ENCODE measurements around the gene REV1. TPM values are rescaled to one million over a fixed set of nuclear protein-coding genes. Genes with fewer than 3 reads are reported as not detected.

REV1 gene
- total and polyA plus RNA-seq, 4 donors: 4.0 to 37.7 (median 16.2) TPM

DNA sequence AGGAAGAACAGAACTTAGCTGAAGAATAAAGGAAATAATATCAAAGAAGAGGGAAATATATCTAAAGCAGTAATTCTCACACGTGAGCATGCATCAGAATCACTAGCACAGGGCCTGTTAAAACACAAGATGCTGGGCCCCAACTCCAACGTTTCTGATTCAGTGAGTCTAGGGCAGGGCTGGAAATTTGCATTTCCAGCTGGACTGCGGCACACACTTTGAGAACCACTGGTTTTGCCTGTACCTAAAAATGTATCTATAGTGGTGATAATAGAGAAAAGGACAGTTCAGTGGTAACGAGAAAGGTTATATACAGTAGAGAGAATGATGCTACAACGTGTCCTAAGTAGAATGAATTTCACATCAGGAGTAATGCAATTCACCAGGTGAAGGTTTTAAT is 11.2 kb downstream of the REV1 start:
- Histone ChIP-seq H3K27me3 (ENCODE audit: control insufficient read depth in 4 of 4, insufficient read depth in 4 of 4, low read length in 3 of 4) (no peaks in the 10 kb centered on the region), H3K4me1 (ENCODE audit: control insufficient read depth in 4 of 4, insufficient read depth in 4 of 4, low read length in 3 of 4) (peaks cover 8 to 25% (median 15%) of the 10 kb centered on the region in 4 donors), H3K4me3 (ENCODE audit: low read depth in 1 of 3, low read length in 3 of 3) (no peak overlapping the region), H3K9ac (ENCODE audit: low read depth in 1 of 2, low read length in 2 of 2) (no peak overlapping the region), H3K27ac (ENCODE audit: low read depth in 1 of 2, low read length in 2 of 2) (no peak overlapping the region), H3K36me3 (ENCODE audit: control insufficient read depth in 4 of 4, insufficient read depth in 3 of 4, low read depth in 1 of 4, low read length in 3 of 4) (no peaks in the 10 kb centered on the region), H3K9me3 (ENCODE audit: control insufficient read depth in 4 of 4, low read length in 3 of 4) (no peaks in the 10 kb centered on the region)
- WGBS: 83% methylated on average over 5 of the region's 5 CpGs
- DNase-seq (ENCODE audit: low spot score): no peak
- TF ChIP-seq, protein P1, sequence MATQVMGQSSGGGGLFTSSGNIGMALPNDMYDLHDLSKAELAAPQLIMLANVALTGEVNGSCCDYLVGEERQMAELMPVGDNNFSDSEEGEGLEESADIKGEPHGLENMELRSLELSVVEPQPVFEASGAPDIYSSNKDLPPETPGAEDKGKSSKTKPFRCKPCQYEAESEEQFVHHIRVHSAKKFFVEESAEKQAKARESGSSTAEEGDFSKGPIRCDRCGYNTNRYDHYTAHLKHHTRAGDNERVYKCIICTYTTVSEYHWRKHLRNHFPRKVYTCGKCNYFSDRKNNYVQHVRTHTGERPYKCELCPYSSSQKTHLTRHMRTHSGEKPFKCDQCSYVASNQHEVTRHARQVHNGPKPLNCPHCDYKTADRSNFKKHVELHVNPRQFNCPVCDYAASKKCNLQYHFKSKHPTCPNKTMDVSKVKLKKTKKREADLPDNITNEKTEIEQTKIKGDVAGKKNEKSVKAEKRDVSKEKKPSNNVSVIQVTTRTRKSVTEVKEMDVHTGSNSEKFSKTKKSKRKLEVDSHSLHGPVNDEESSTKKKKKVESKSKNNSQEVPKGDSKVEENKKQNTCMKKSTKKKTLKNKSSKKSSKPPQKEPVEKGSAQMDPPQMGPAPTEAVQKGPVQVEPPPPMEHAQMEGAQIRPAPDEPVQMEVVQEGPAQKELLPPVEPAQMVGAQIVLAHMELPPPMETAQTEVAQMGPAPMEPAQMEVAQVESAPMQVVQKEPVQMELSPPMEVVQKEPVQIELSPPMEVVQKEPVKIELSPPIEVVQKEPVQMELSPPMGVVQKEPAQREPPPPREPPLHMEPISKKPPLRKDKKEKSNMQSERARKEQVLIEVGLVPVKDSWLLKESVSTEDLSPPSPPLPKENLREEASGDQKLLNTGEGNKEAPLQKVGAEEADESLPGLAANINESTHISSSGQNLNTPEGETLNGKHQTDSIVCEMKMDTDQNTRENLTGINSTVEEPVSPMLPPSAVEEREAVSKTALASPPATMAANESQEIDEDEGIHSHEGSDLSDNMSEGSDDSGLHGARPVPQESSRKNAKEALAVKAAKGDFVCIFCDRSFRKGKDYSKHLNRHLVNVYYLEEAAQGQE (IDR thresholded peaks at IDR 0.05): no peak
- TF ChIP-seq, protein P2, sequence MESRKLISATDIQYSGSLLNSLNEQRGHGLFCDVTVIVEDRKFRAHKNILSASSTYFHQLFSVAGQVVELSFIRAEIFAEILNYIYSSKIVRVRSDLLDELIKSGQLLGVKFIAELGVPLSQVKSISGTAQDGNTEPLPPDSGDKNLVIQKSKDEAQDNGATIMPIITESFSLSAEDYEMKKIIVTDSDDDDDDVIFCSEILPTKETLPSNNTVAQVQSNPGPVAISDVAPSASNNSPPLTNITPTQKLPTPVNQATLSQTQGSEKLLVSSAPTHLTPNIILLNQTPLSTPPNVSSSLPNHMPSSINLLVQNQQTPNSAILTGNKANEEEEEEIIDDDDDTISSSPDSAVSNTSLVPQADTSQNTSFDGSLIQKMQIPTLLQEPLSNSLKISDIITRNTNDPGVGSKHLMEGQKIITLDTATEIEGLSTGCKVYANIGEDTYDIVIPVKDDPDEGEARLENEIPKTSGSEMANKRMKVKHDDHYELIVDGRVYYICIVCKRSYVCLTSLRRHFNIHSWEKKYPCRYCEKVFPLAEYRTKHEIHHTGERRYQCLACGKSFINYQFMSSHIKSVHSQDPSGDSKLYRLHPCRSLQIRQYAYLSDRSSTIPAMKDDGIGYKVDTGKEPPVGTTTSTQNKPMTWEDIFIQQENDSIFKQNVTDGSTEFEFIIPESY (IDR thresholded peaks at IDR 0.05): no peak
- TF ChIP-seq FOXA1 (IDR thresholded peaks at IDR 0.05): no peak
- no peak for TF ChIP-seq GABPA (IDR thresholded peaks at IDR 0.05 in 1 of 2, conservative IDR thresholded peaks at IDR 0.05 in 1 of 2)
- no peak for TF ChIP-seq HNF4A (conservative IDR thresholded peaks at IDR 0.05)

DNA sequence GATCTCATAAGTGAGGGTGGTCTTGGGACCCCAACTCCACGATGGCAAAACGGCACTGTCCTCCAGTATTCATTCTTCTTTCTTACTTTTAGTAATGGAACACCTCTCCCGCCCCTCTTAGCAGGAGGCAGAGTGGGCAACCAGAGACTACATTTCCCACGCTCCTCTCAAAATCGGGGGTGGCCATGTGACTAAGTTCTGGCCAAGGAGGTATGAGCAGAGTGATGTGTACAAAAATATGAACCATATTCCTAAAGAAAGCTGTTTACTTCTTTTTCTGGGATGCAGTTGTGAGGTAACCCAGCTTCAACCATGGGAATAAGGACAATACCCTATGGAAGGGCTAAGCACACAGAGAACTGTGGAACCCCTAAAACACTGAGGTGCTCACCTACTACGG is 12.8 kb downstream of the REV1 start:
- no peaks in the 10 kb centered on the region for H3K9me3 ChIP-seq (ENCODE audit: control insufficient read depth in 4 of 4, low read length in 3 of 4)
- DNase-seq (ENCODE audit: low spot score): no peak
- H3K9ac ChIP-seq (ENCODE audit: low read depth in 1 of 2, low read length in 2 of 2): no peak overlapping the region
- no peaks in the 10 kb centered on the region for H3K27me3 ChIP-seq (ENCODE audit: control insufficient read depth in 4 of 4, insufficient read depth in 4 of 4, low read length in 3 of 4)
- peaks cover 10 to 29% (median 15%) of the 10 kb centered on the region in 4 donors for H3K4me1 ChIP-seq (ENCODE audit: control insufficient read depth in 4 of 4, insufficient read depth in 4 of 4, low read length in 3 of 4)
- H3K27ac ChIP-seq (ENCODE audit: low read depth in 1 of 2, low read length in 2 of 2): no peak overlapping the region
- 96% methylated on average over 6 of the region's 6 CpGs for WGBS
- H3K4me3 ChIP-seq (ENCODE audit: low read depth in 1 of 3, low read length in 3 of 3): no peak overlapping the region
- TF ChIP-seq, protein P3, sequence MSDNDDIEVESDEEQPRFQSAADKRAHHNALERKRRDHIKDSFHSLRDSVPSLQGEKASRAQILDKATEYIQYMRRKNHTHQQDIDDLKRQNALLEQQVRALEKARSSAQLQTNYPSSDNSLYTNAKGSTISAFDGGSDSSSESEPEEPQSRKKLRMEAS (IDR thresholded peaks at IDR 0.05): no peak
- TF ChIP-seq, protein P2 (IDR thresholded peaks at IDR 0.05): no peak
- TF ChIP-seq TAF1 (conservative IDR thresholded peaks at IDR 0.05): no peak
- TF ChIP-seq, protein P4, sequence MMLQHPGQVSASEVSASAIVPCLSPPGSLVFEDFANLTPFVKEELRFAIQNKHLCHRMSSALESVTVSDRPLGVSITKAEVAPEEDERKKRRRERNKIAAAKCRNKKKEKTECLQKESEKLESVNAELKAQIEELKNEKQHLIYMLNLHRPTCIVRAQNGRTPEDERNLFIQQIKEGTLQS (IDR thresholded peaks at IDR 0.05): no peak
- no peak for TF ChIP-seq EGR1 (IDR thresholded peaks at IDR 0.05; ENCODE audit: low read depth in 2 of 2)
- no peak for TF ChIP-seq GABPA (IDR thresholded peaks at IDR 0.05 in 1 of 2, conservative IDR thresholded peaks at IDR 0.05 in 1 of 2)
- TF ChIP-seq JUND (IDR thresholded peaks at IDR 0.05): no peak
- H3K36me3 ChIP-seq (ENCODE audit: control insufficient read depth in 4 of 4, insufficient read depth in 3 of 4, low read depth in 1 of 4, low read length in 3 of 4): no peaks in the 10 kb centered on the region

All from liver (tissue), 9 donors.